ENCODE measurements around the gene TOR4A.
A peak's percentile ranks its signal among the peaks of the same experiment; 100 is the strongest.

The TOR4A gene

DNA sequence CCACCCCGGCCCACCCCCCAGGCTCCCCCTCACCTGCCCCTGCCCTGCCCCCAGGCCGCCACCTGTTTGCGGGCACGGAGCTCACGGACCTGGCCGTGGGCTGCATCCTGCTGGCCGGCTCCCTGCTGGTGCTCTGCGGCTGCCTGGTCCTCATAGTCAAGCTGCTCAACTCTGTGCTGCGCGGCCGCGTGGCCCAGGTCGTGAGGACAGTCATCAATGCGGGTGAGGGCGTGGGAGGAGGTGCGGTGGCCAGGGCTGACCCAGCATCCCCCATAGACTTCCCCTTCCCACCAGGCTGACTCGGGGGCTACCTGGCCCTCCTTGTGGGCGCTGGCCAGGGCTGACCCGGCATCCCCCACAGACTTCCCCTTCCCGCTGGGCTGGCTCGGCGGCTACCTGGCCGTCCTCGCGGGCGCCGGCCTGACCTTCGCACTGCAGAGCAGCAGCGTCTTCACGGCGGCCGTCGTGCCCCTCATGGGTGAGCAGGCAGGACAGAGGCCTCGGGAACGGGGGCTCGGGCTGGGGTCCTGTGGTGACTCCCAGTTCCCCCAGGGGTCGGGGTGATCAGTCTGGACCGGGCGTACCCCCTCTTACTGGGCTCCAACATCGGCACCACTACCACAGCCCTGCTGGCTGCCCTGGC, 43.4 kb upstream of the TOR4A start:
- POLR2A ChIA-PET (ENCODE audit: low non-redundant PET) = interaction anchor here (0.6 kb wide), 1 partner anchor 51 kb away, joined by 4 read pairs; no protein-coding TSS in a partner anchor
- no peak overlapping the region for H3K27ac ChIP-seq
- CTCF ChIA-PET = interaction anchor here (0.9 to 1.7 kb wide), 4 partner anchors 21 to 189 kb away, joined by 3 to 4 read pairs (median 3); partner anchors contain the start of genes EXD3 and NOXA1
- TF ChIP-seq, protein P1, sequence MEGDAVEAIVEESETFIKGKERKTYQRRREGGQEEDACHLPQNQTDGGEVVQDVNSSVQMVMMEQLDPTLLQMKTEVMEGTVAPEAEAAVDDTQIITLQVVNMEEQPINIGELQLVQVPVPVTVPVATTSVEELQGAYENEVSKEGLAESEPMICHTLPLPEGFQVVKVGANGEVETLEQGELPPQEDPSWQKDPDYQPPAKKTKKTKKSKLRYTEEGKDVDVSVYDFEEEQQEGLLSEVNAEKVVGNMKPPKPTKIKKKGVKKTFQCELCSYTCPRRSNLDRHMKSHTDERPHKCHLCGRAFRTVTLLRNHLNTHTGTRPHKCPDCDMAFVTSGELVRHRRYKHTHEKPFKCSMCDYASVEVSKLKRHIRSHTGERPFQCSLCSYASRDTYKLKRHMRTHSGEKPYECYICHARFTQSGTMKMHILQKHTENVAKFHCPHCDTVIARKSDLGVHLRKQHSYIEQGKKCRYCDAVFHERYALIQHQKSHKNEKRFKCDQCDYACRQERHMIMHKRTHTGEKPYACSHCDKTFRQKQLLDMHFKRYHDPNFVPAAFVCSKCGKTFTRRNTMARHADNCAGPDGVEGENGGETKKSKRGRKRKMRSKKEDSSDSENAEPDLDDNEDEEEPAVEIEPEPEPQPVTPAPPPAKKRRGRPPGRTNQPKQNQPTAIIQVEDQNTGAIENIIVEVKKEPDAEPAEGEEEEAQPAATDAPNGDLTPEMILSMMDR (conservative IDR thresholded peaks at IDR 0.05; ENCODE audit: low read depth) = no peak
- DNase-seq (ENCODE audit: low spot score) = no peak

DNA sequence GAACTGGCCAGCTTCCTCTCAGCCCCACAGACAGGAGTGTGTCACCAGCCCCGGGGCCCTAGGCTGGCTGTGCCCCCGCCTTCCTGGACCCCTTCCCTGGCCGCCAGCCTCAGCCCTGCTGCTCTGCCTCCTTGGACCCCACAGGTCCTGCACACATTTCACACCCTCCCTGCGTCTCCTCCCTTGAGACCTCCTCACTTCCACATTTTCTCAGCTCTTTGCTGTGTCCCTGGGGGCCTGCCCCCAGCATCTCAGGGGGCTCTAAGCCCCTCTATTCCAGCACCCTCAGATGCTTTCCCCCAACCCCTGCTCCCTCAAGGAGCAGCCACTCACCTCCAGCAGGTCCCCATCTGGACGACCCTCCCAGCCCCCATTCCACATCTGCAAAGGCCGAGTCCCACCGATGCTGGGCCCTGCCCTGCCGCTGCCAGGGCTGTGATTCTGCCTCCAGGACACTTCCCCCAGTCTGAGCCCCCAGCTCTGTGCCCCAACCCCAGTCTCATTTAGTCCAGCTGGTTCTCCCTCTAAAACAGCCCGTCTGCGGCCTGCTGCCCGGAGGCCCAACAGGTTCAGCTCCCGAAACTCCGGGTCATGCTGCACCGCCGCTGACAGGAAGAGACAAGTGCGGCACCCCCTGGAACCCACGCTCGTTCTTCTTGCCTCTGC, 42.6 kb upstream of the TOR4A start:
- ChIA-PET CTCF (interaction anchor here (0.6 to 3.3 kb wide), 6 partner anchors 8 to 66 kb away, joined by 3 to 22 read pairs (median 4); partner anchors contain the start of genes RNF224 and SSNA1), POLR2A (ENCODE audit: low non-redundant PET) (no interaction called here)
- DNase-seq (ENCODE audit: low spot score) = no peak
- H3K27ac ChIP-seq = no peak overlapping the region
- TF ChIP-seq, protein P1 (conservative IDR thresholded peaks at IDR 0.05; ENCODE audit: low read depth) = no peak

DNA sequence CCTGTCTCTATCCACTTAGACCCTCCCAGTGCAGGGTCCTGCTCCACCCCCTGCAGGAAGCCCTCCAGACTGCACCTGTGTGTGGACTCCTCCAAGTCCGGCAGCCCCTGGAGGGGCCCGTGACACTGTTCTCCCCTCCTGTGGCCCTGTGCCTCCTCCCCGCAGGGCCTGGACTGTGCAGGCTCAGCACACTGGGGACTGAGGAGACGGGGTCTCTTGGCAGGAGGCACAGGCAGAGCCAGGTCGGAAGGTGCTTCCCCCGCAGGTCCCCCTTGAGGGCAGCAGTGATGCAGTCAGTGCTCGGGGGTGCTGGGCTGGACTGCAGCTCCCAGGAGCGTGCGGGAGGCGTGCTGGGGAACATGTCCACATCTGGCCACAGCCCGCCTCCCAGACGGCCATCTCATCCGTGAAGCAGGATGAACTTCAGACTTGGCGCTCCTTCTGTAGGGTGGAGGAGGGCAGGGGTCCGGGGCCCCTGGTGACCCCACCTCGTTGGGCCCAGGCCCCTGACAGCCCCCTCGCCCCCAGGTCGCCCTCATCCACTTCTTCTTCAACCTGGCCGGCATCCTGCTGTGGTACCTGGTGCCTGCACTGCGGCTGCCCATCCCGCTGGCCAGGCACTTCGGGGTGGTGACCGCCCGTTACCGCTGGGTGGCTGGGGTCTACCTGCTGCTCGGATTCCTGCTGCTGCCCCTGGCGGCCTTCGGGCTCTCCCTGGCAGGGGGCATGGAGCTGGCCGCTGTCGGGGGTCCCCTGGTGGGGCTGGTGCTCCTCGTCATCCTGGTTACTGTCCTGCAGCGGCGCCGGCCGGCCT, 41.9 kb upstream of the TOR4A start:
- ChIA-PET CTCF (interaction anchor here (0.6 to 3.3 kb wide), 27 partner anchors 9 to 259 kb away, joined by 3 to 24 read pairs (median 6); partner anchors contain the start of genes CYSRT1, DPP7, GRIN1 and LRRC26), POLR2A (ENCODE audit: low non-redundant PET) (interaction anchor here (0.6 to 1.2 kb wide), 2 partner anchors 41 to 150 kb away, joined by 3 to 6 read pairs; no protein-coding TSS in a partner anchor)
- TF ChIP-seq, protein P1 (conservative IDR thresholded peaks at IDR 0.05; ENCODE audit: low read depth) = no peak
- no peak for DNase-seq (ENCODE audit: low spot score)
- H3K27ac ChIP-seq = 0 out of 2 replicates have a peak overlapping the region, but pooled peaks have one; percentile 100

DNA sequence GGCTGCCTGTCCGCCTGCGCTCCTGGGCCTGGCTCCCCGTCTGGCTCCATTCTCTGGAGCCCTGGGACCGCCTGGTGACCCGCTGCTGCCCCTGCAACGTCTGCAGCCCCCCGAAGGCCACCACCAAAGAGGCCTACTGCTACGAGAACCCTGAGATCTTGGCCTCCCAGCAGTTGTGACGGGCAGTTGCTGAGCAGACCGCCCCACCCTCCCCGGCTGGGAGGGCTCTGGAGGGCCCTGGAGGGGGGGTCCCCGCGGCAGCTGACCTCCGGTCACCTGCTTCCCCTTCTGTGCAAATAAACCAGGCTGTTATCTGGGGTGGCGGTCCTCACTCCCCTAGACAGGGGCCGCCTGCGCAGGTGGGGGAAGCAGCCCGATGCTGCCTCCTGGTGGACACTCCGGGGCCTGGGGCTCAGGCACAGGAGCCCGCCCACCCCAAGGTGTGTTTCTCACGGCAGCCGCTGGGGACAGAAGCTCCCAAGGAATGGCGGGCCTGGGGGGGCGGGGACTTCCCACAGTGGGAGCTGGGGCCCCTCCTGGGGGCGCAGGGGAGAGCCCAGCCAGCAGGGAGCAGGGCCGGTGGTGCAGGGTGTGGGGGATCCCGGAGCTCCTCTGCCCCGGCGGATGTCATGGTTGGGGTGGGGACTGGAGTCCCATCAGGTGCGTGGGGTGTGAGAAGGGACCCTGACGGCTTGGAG, 41.1 kb upstream of the TOR4A start:
- POLR2A ChIA-PET (ENCODE audit: low non-redundant PET) = interaction anchor here (0.6 to 1.8 kb wide), 5 partner anchors 13 to 150 kb away, joined by 3 to 7 read pairs (median 4); no protein-coding TSS in a partner anchor
- CTCF ChIA-PET = interaction anchor here (0.6 to 3.3 kb wide), 46 partner anchors 9 to 259 kb away, joined by 3 to 24 read pairs (median 4); partner anchors contain the start of genes CYSRT1, DPP7, GRIN1 and LRRC26
- peak; percentile 95 for DNase-seq (ENCODE audit: low spot score)
- TF ChIP-seq, protein P1 (conservative IDR thresholded peaks at IDR 0.05; ENCODE audit: low read depth) = peak; percentile 100
- H3K27ac ChIP-seq = peak overlapping the region; percentile 100

DNA sequence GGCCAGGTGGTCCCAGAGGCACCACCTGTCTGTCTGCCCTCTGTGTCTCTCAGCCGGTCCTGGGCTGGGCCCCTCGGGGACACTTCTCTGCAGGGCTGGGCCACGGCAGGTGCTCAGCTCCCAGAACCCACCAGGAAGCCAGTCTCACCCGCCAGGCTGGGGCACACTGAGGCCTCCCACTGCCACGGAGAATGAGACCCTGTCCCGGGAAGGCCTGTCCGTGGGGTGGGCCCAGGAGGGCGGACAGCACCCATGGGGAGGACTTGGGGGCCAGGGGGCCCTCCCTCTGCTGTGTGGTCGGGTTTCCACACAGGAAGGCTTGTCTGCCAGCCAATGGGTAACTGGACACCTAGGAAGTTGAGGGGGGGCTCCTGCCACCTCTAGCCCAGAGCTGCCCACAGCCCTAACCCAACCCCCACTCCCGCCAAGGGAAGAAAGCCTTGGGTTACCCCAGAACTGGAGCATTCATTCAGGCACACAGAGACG, 40.5 kb upstream of the TOR4A start:
- TF ChIP-seq, protein P1 (conservative IDR thresholded peaks at IDR 0.05; ENCODE audit: low read depth) = no peak
- H3K27ac ChIP-seq = peak overlapping the region; percentile 100
- CTCF ChIA-PET = interaction anchor here (0.6 to 3.3 kb wide), 47 partner anchors 8 to 265 kb away, joined by 3 to 24 read pairs (median 4); partner anchors contain the start of genes CYSRT1, DPP7, GRIN1 and LRRC26
- POLR2A ChIA-PET (ENCODE audit: low non-redundant PET) = interaction anchor here (1.2 to 1.8 kb wide), 4 partner anchors 14 to 42 kb away, joined by 3 to 7 read pairs (median 4); no protein-coding TSS in a partner anchor
- DNase-seq (ENCODE audit: low spot score) = no peak

All from RWPE1 (cell line).